ENCODE data around the gene TAF13. TPM values are rescaled to one million over a fixed set of nuclear protein-coding genes. Genes with fewer than 3 reads are reported as not detected.

TAF13 gene
- total and polyA plus RNA-seq, 4 experiments from 2014 or later: 0.68 to 14.6 (median 6.9) TPM

- DNase-seq: no peak
- Histone ChIP-seq H3K4me1 (ENCODE audit: insufficient read depth, low read length) (peaks cover 17% of the 10 kb centered on the region), H3K27ac (ENCODE audit: low read depth, low read length) (no peak overlapping the region), H3K27me3 (ENCODE audit: insufficient read depth, low read length) (no peaks in the 10 kb centered on the region), H3K36me3 (ENCODE audit: insufficient read depth, low read length) (no peaks in the 10 kb centered on the region), H3K9me3 (ENCODE audit: control insufficient read depth in 1 of 2, low read length in 2 of 2) (no peaks in the 10 kb centered on the region), H3K4me3 (ENCODE audit: low read length in 2 of 2) (no peak overlapping the region)
- ChIA-PET CTCF (ENCODE audit: partially characterized antibody) (interaction anchor here (2.8 kb wide), 1 partner anchor 21 kb away, joined by 21 read pairs; no protein-coding TSS in a partner anchor), POLR2A (ENCODE audit: partially characterized antibody) (interaction anchor here (3.9 kb wide), 1 partner anchor 13 kb away, joined by 46 read pairs; the partner anchor contains the start of gene TMEM167B)
- Mint-ChIP-seq H3K36me3 (peaks cover 0 to 13% of the 10 kb centered on the region in 2 donors), H3K4me1 (peaks cover 6 to 22% (median 16%) of the 10 kb centered on the region in 4 donors), H3K27ac (peak overlapping the region in 1 of 7 donors; percentile 99), H3K9me3 (peaks cover 0 to 2% (median 0%) of the 10 kb centered on the region in 8 donors), H3K4me3 (peak overlapping the region in 1 of 8 donors; percentile 39), H3K27me3 (no peaks in the 10 kb centered on the region)
- intact Hi-C loops (cut with micrococcal nuclease): no loop called here
Measured at GRCh38 chr1:109078317-109078716, 2.5 kb upstream of the TAF13 start.

GRCh38 chr1:109069294-109069693 is 6.5 kb downstream of the TAF13 start:
- peaks cover 0 to 10% (median 7%) of the 10 kb centered on the region in 4 donors for H3K4me1 Mint-ChIP-seq
- no peaks in the 10 kb centered on the region for H3K27me3 ChIP-seq (ENCODE audit: insufficient read depth, low read length)
- DNase-seq: no peak
- ChIA-PET CTCF (ENCODE audit: partially characterized antibody) (interaction anchor here (1.0 kb wide), 1 partner anchor 31 kb away, joined by 4 read pairs; no protein-coding TSS in a partner anchor), POLR2A (ENCODE audit: partially characterized antibody) (no interaction called here)
- peaks cover 18 to 45% of the 10 kb centered on the region in 2 donors for H3K36me3 Mint-ChIP-seq
- H3K9me3 Mint-ChIP-seq: no peaks in the 10 kb centered on the region
- no peak overlapping the region for H3K27ac ChIP-seq (ENCODE audit: low read depth, low read length)
- no peak overlapping the region for H3K4me3 ChIP-seq (ENCODE audit: low read length in 2 of 2)
- H3K9me3 ChIP-seq (ENCODE audit: control insufficient read depth in 1 of 2, low read length in 2 of 2): no peaks in the 10 kb centered on the region
- H3K27ac Mint-ChIP-seq: no peak overlapping the region
- peaks cover 8% of the 10 kb centered on the region for H3K36me3 ChIP-seq (ENCODE audit: insufficient read depth, low read length)
- H3K27me3 Mint-ChIP-seq: no peaks in the 10 kb centered on the region
- intact Hi-C loops (cut with micrococcal nuclease): no loop called here
- no peaks in the 10 kb centered on the region for H3K4me1 ChIP-seq (ENCODE audit: insufficient read depth, low read length)
- no peak overlapping the region for H3K4me3 Mint-ChIP-seq

GRCh38 chr1:109067883-109068282 is 7.9 kb downstream of the TAF13 start:
- no peak overlapping the region for H3K4me3 ChIP-seq (ENCODE audit: low read length in 2 of 2)
- peaks cover 8% of the 10 kb centered on the region for H3K36me3 ChIP-seq (ENCODE audit: insufficient read depth, low read length)
- Mint-ChIP-seq H3K4me1 (peaks cover 0 to 7% (median 4%) of the 10 kb centered on the region in 4 donors), H3K36me3 (peaks cover 20 to 43% of the 10 kb centered on the region in 2 donors), H3K27ac (peak overlapping the region in 1 of 7 donors; percentile 72), H3K4me3 (no peak overlapping the region), H3K9me3 (no peaks in the 10 kb centered on the region), H3K27me3 (no peaks in the 10 kb centered on the region)
- H3K9me3 ChIP-seq (ENCODE audit: control insufficient read depth in 1 of 2, low read length in 2 of 2): no peaks in the 10 kb centered on the region
- H3K27ac ChIP-seq (ENCODE audit: low read depth, low read length): no peak overlapping the region
- intact Hi-C loops (cut with micrococcal nuclease): no loop called here
- no peaks in the 10 kb centered on the region for H3K27me3 ChIP-seq (ENCODE audit: insufficient read depth, low read length)
- no peak for DNase-seq
- no peaks in the 10 kb centered on the region for H3K4me1 ChIP-seq (ENCODE audit: insufficient read depth, low read length)
- ChIA-PET POLR2A (ENCODE audit: partially characterized antibody) (no interaction called here), CTCF (ENCODE audit: partially characterized antibody) (interaction anchor here (0.7 kb wide), 1 partner anchor 45 kb away, joined by 5 read pairs; a partner anchor contains a TSS)

DNA sequence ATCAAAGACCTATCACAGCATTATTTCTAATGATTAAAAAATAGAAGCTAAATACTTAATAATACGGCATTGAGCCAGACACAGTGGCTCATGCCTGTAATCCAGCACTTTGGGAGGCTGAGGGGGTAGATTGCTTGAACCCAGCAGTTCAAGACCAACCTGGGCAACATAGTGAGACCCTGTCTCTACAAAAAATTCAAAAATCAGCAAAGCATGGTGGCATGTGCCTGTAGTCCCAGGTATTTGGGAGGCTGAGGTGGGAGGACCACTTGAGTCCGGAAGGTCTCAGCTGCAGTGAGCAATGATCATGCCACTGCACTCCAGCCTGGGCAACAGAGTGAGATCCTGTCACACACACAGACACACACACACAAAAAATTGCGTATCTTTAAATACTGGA is 10.7 kb downstream of the TAF13 start:
- Histone ChIP-seq H3K4me3 (ENCODE audit: low read length in 2 of 2) (no peak overlapping the region), H3K27me3 (ENCODE audit: insufficient read depth, low read length) (no peaks in the 10 kb centered on the region), H3K36me3 (ENCODE audit: insufficient read depth, low read length) (peaks cover 8% of the 10 kb centered on the region), H3K9me3 (ENCODE audit: control insufficient read depth in 1 of 2, low read length in 2 of 2) (no peaks in the 10 kb centered on the region), H3K27ac (ENCODE audit: low read depth, low read length) (no peak overlapping the region), H3K4me1 (ENCODE audit: insufficient read depth, low read length) (no peaks in the 10 kb centered on the region)
- CTCF ChIA-PET (ENCODE audit: partially characterized antibody): no interaction called here
- DNase-seq: no peak
- Mint-ChIP-seq H3K4me1 (peaks cover 0 to 3% (median 1%) of the 10 kb centered on the region in 4 donors), H3K27me3 (no peaks in the 10 kb centered on the region), H3K36me3 (peaks cover 19 to 41% of the 10 kb centered on the region in 2 donors), H3K9me3 (no peaks in the 10 kb centered on the region), H3K27ac (peak overlapping the region in 1 of 7 donors; percentile 60), H3K4me3 (no peak overlapping the region)
- POLR2A ChIA-PET (ENCODE audit: partially characterized antibody): interaction anchor here (1.6 kb wide), 1 partner anchor 25 kb away, joined by 3 read pairs; no protein-coding TSS in a partner anchor
- intact Hi-C loops (cut with micrococcal nuclease): no loop called here

DNA sequence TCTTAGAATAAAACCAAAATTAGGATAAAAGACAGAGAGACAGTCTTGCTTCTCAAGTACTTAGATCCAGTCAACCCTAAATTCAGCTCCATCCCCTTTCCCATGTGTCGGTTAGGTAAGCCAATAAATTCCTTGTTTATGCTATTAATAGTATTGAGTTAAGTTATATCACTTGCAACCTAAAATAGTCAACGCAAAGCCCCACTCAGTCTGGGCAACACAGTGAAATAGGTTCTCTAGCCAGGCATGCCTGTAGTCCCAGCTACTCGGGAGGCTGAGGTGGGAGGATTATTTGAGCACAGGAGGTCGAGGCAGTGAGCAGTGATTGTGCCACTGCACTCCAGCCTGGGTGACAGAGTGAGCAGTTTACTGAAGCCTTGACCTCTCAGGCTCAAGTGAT is 14.6 kb downstream of the TAF13 start:
- H3K27me3 Mint-ChIP-seq: no peaks in the 10 kb centered on the region
- POLR2A ChIA-PET (ENCODE audit: partially characterized antibody): no interaction called here
- CTCF ChIA-PET (ENCODE audit: partially characterized antibody): interaction anchor here (0.8 kb wide), 1 partner anchor 233 kb away, joined by 3 read pairs; no protein-coding TSS in a partner anchor

GRCh38 chr1:109060707-109061106 is 15.1 kb downstream of the TAF13 start:
- no peak for DNase-seq
- no peak overlapping the region for H3K27ac ChIP-seq (ENCODE audit: low read depth, low read length)

More for the DNA sequence above, 14.6 kb downstream of the TAF13 start:
- Mint-ChIP-seq H3K9me3 (no peaks in the 10 kb centered on the region), H3K27ac (no peak overlapping the region), H3K4me3 (no peak overlapping the region), H3K36me3 (peaks cover 16 to 17% of the 10 kb centered on the region in 2 donors), H3K4me1 (no peaks in the 10 kb centered on the region)
- no peak for DNase-seq
- Histone ChIP-seq H3K27me3 (ENCODE audit: insufficient read depth, low read length) (no peaks in the 10 kb centered on the region), H3K4me1 (ENCODE audit: insufficient read depth, low read length) (no peaks in the 10 kb centered on the region), H3K9me3 (ENCODE audit: control insufficient read depth in 1 of 2, low read length in 2 of 2) (no peaks in the 10 kb centered on the region), H3K27ac (ENCODE audit: low read depth, low read length) (no peak overlapping the region), H3K4me3 (ENCODE audit: low read length in 2 of 2) (no peak overlapping the region), H3K36me3 (ENCODE audit: insufficient read depth, low read length) (peaks cover 4% of the 10 kb centered on the region)
- intact Hi-C loops (cut with micrococcal nuclease): no loop called here

GRCh38 chr1:109059026-109059425 is 16.8 kb downstream of the TAF13 start:
- DNase-seq: no peak
- Mint-ChIP-seq H3K36me3 (peaks cover 4 to 7% of the 10 kb centered on the region in 2 donors), H3K4me1 (no peaks in the 10 kb centered on the region), H3K9me3 (no peaks in the 10 kb centered on the region), H3K4me3 (no peak overlapping the region), H3K27me3 (no peaks in the 10 kb centered on the region), H3K27ac (no peak overlapping the region)
- Histone ChIP-seq H3K36me3 (ENCODE audit: insufficient read depth, low read length) (no peaks in the 10 kb centered on the region), H3K27ac (ENCODE audit: low read depth, low read length) (no peak overlapping the region), H3K4me3 (ENCODE audit: low read length in 2 of 2) (no peak overlapping the region), H3K27me3 (ENCODE audit: insufficient read depth, low read length) (no peaks in the 10 kb centered on the region), H3K9me3 (ENCODE audit: control insufficient read depth in 1 of 2, low read length in 2 of 2) (no peaks in the 10 kb centered on the region), H3K4me1 (ENCODE audit: insufficient read depth, low read length) (no peaks in the 10 kb centered on the region)
- ChIA-PET POLR2A (ENCODE audit: partially characterized antibody) (no interaction called here), CTCF (ENCODE audit: partially characterized antibody) (no interaction called here)
- intact Hi-C loops (cut with micrococcal nuclease): no loop called here

More at GRCh38 chr1:109060707-109061106, 15.1 kb downstream of the TAF13 start:
- Histone ChIP-seq H3K27me3 (ENCODE audit: insufficient read depth, low read length) (no peaks in the 10 kb centered on the region), H3K36me3 (ENCODE audit: insufficient read depth, low read length) (peaks cover 4% of the 10 kb centered on the region), H3K4me1 (ENCODE audit: insufficient read depth, low read length) (no peaks in the 10 kb centered on the region), H3K9me3 (ENCODE audit: control insufficient read depth in 1 of 2, low read length in 2 of 2) (no peaks in the 10 kb centered on the region), H3K4me3 (ENCODE audit: low read length in 2 of 2) (no peak overlapping the region)
- CTCF ChIA-PET (ENCODE audit: partially characterized antibody): interaction anchor here (0.8 kb wide), 1 partner anchor 233 kb away, joined by 3 read pairs; no protein-coding TSS in a partner anchor
- H3K9me3 Mint-ChIP-seq: no peaks in the 10 kb centered on the region
- H3K4me3 Mint-ChIP-seq: no peak overlapping the region
- H3K27ac Mint-ChIP-seq: no peak overlapping the region
- H3K36me3 Mint-ChIP-seq: peaks cover 15 to 16% of the 10 kb centered on the region in 2 donors
- no peaks in the 10 kb centered on the region for H3K4me1 Mint-ChIP-seq
- POLR2A ChIA-PET (ENCODE audit: partially characterized antibody): no interaction called here
- no peaks in the 10 kb centered on the region for H3K27me3 Mint-ChIP-seq
- intact Hi-C loops (cut with micrococcal nuclease): no loop called here
